K562 (cell line): ENCODE measurements around the gene MICALL2. TPM values are rescaled to one million over a fixed set of nuclear protein-coding genes. Genes with fewer than 3 reads are reported as not detected.

ENCODE experiments used
- ATAC-seq: fragments of 200-7000 bp; cut with Tn5 transposase; 3 replicates; pipeline ENCODE4 v1.9.1; 2020; ENCODE audit warnings: moderate library complexity
- BruUV-seq: library from RNA; stranded (reverse); fragments of 400-500 nt; replicated peaks from 2 replicates; lab custom pipeline; 2021; lab: Mats Ljungman, UMichigan
- CTCF ChIA-PET: fragments of 300-600 bp; formaldehyde crosslinking; extraction: SDS; loops from one replicate; lab custom pipeline; 2021; ENCODE audit warnings: low intra/inter-chr PET ratio; lab: Yijun Ruan, JAX
- POLR2A ChIA-PET: fragments of 300-600, 350-650 bp; sonication (Branson Sonifier 250); formaldehyde crosslinking; extraction: SDS; loops from one replicate; lab custom pipeline; 2021; ENCODE audit warnings: antibody characterized with exemption, inconsistent platforms; lab: Yijun Ruan, JAX
- DNase-seq, 4 experiments: peaks; one replicate each; pipeline versions ENCODE4 v3.0.0 to v3.0.0-alpha.2; 2011 to 2018; ENCODE audit warnings: low spot score in 3 of 4, mixed read lengths in 3 of 4; ENCODE audit errors: extremely low read depth in 1 of 4
- FAIRE-seq: peaks from 2 replicates; lab custom pipeline; 2011; peaks lifted over from hg19 to GRCh38; lab: Jason Lieb, UNC
- H2AFZ ChIP-seq: 2 replicates; pipeline ENCODE4 v1.6.0; 2011; ENCODE audit warnings: low read depth, low read length, control low read depth, inconsistent platforms
- H3K27ac ChIP-seq: fragments of 200-600 bp; 3 replicates; pipeline ENCODE4 v1.8.0; 2011; ENCODE audit warnings: low read depth, mild to moderate bottlenecking, control low read depth, inconsistent platforms, low read length, moderate library complexity, mixed read lengths; ENCODE audit errors: extremely low read depth
- H3K27me3 ChIP-seq, 2 experiments: fragments of 300-600 bp in 1 of 2; 2 replicates in 1 of 2; 3 replicates in 1 of 2; pipeline versions ENCODE4 v1.6.0 to v1.8.0; 2011; ENCODE audit warnings: inconsistent platforms in 2 of 2, low read length in 2 of 2, mild to moderate bottlenecking in 1 of 2, mixed read lengths in 1 of 2, moderate library complexity in 1 of 2; ENCODE audit not compliant: control insufficient read depth in 2 of 2, insufficient read depth in 2 of 2
- H3K36me3 ChIP-seq: fragments of 300-600 bp; 3 replicates; pipeline ENCODE4 v1.8.0; 2011; ENCODE audit warnings: mild to moderate bottlenecking, low read length, inconsistent platforms; ENCODE audit not compliant: control insufficient read depth, insufficient read depth
- H3K4me1 ChIP-seq, 2 experiments: fragments of 200-600 bp in 1 of 2; replicated peaks in 1 of 2; 2 replicates in 1 of 2; 3 replicates in 1 of 2; pipeline versions ENCODE4 v1.5.1 to v1.8.0; 2011; ENCODE audit warnings: inconsistent platforms in 2 of 2, low read length in 2 of 2, mild to moderate bottlenecking in 1 of 2, mixed read lengths in 1 of 2, moderate library complexity in 1 of 2; ENCODE audit not compliant: control insufficient read depth in 2 of 2, insufficient read depth in 2 of 2
- H3K4me2 ChIP-seq: 2 replicates; pipeline ENCODE4 v1.6.1; 2011; ENCODE audit warnings: low read length, control low read depth, inconsistent platforms, mixed read lengths; ENCODE audit not compliant: insufficient read depth
- H3K4me3 ChIP-seq: fragments of 200-600 bp; sonication (generic), shearing (Covaris generic); 2 replicates; pipeline ENCODE4 v1.5.1; 2016; ENCODE audit warnings: control low read depth, inconsistent platforms
- H3K79me2 ChIP-seq: fragments of 200-600 bp; 3 replicates; pipeline ENCODE4 v1.8.0; 2011; ENCODE audit warnings: low read length, inconsistent platforms; ENCODE audit not compliant: control insufficient read depth, insufficient read depth
- H3K9ac ChIP-seq, 2 experiments: 2 replicates each; pipeline versions ENCODE4 v1.6.0 to v1.6.1; 2011; ENCODE audit warnings: low read depth in 2 of 2, low read length in 2 of 2, control low read depth in 1 of 2, inconsistent platforms in 1 of 2, mild to moderate bottlenecking in 1 of 2, mixed read lengths in 1 of 2; ENCODE audit not compliant: insufficient read depth in 1 of 2
- H3K9me1 ChIP-seq: one replicate; pipeline ENCODE4 v1.6.0; 2011; ENCODE audit warnings: inconsistent platforms, mild to moderate bottlenecking, low read length, moderate library complexity; ENCODE audit not compliant: control insufficient read depth, insufficient read depth
- H3K9me3 ChIP-seq: replicated peaks from 2 replicates; pipeline ENCODE4 v1.5.1; 2011; ENCODE audit warnings: low read depth, low read length, inconsistent platforms; ENCODE audit not compliant: control insufficient read depth, insufficient read depth
- H4K20me1 ChIP-seq: replicated peaks from 2 replicates; pipeline ENCODE4 v1.6.1; 2011; ENCODE audit warnings: low read length, inconsistent platforms, mixed read lengths; ENCODE audit not compliant: control insufficient read depth, insufficient read depth
- FOS ChIP-seq: IDR thresholded peaks from 3 replicates; pipeline ENCODE4 v1.6.1; 2011; ENCODE audit not compliant: insufficient read length; ENCODE audit errors: extremely low read depth
- FOXK1 ChIP-seq: sonication (generic); formaldehyde crosslinking; IDR thresholded peaks from 2 replicates; pipeline ENCODE4 v1.8.0; 2022; ENCODE audit warnings: missing genetic modification reagents, mild to moderate bottlenecking, borderline replicate concordance
- HDAC3 ChIP-seq: fragments of 450-650 bp; IDR thresholded peaks from 2 replicates; pipeline ENCODE4 v1.6.1; 2018; ENCODE audit warnings: borderline replicate concordance, mild to moderate bottlenecking, moderate library complexity; ENCODE audit not compliant: partially characterized antibody
- HSF4 ChIP-seq: fragments of 250-450 bp; sonication (Bioruptor Pico); IDR thresholded peaks from 2 replicates; pipeline ENCODE4 v2.1.2; 2022; ENCODE audit warnings: mild to moderate bottlenecking, moderate library complexity, borderline replicate concordance
- MED1 ChIP-seq: sonication (generic); formaldehyde crosslinking; IDR thresholded peaks from 2 replicates; pipeline ENCODE4 v1.8.1; 2023; ENCODE audit warnings: missing genetic modification reagents, borderline replicate concordance
- NELFE ChIP-seq: IDR thresholded peaks from 2 replicates; pipeline ENCODE4 v1.6.1; 2011; ENCODE audit warnings: mild to moderate bottlenecking; ENCODE audit not compliant: insufficient read depth, insufficient read length
- NEUROD1 ChIP-seq: fragments of 150-350 bp; IDR thresholded peaks from 2 replicates; pipeline ENCODE4 v1.6.1; 2014; ENCODE audit warnings: borderline replicate concordance, low read length, low read depth; ENCODE audit not compliant: partially characterized antibody
- PCBP1 ChIP-seq: fragments of 200-400 bp; formaldehyde crosslinking; IDR thresholded peaks from 2 replicates; pipeline ENCODE4 v1.6.1; 2018; ENCODE audit warnings: mild to moderate bottlenecking, low read depth, low read length; ENCODE audit not compliant: poor library complexity, severe bottlenecking
- RAD21 ChIP-seq, 2 experiments: fragments of 250-450 bp in 1 of 2; fragments of 450-650 bp in 1 of 2; sonication (Bioruptor Pico) in 1 of 2; formaldehyde crosslinking in 1 of 2; IDR thresholded peaks in 1 of 2; conservative IDR thresholded peaks in 1 of 2; 2 replicates each; pipeline versions ENCODE4 v1.4.0 to v1.8.0; 2020 to 2022; ENCODE audit warnings: mild to moderate bottlenecking in 2 of 2, moderate library complexity in 1 of 2
- RBM15 ChIP-seq: fragments of 200-400 bp; formaldehyde crosslinking; IDR thresholded peaks from 2 replicates; pipeline ENCODE4 v1.6.1; 2018; ENCODE audit warnings: mild to moderate bottlenecking, low read length, moderate library complexity; ENCODE audit not compliant: insufficient read depth
- SIN3B ChIP-seq: fragments of 450-650 bp; IDR thresholded peaks from 2 replicates; pipeline ENCODE4 v1.6.1; 2017; ENCODE audit warnings: low read depth, mild to moderate bottlenecking, moderate library complexity
- SMARCA4 ChIP-seq: fragments of 450-650 bp; IDR thresholded peaks from 2 replicates; pipeline ENCODE4 v1.6.1; 2016
- SP2 ChIP-seq: IDR thresholded peaks from 2 replicates; pipeline ENCODE4 v1.6.1; 2011; ENCODE audit warnings: mild to moderate bottlenecking, low read depth, low read length, moderate library complexity; ENCODE audit not compliant: poor library complexity, severe bottlenecking; ENCODE audit errors: extremely low read depth
- SRF ChIP-seq, 2 experiments: fragments of 250-450, 450-650 bp in 1 of 2; sonication (Bioruptor Pico) in 1 of 2; sonication (generic) in 1 of 2; formaldehyde crosslinking; IDR thresholded peaks; 2 replicates each; pipeline versions ENCODE4 v1.5.0 to v1.5.1; 2020 to 2022; ENCODE audit warnings: mild to moderate bottlenecking in 1 of 2, missing genetic modification reagents in 1 of 2
- ZBTB17 ChIP-seq: fragments of 450-650 bp; formaldehyde crosslinking; IDR thresholded peaks from 2 replicates; pipeline ENCODE4 v1.4.0; 2020; ENCODE audit warnings: mild to moderate bottlenecking
- ZNF124 ChIP-seq: sonication (generic); formaldehyde crosslinking; IDR thresholded peaks from 2 replicates; pipeline ENCODE4 v1.8.1; 2022; ENCODE audit warnings: missing genetic modification reagents
- ZNF175 ChIP-seq: fragments of 200-800 bp; sonication (Bioruptor generic); IDR thresholded peaks from 2 replicates; pipeline ENCODE4 v1.6.1; 2016; ENCODE audit warnings: low read depth, mild to moderate bottlenecking, missing genetic modification characterization, missing compliant biosample characterization
- ZNF586 ChIP-seq: fragments of 450-650 bp; formaldehyde crosslinking; conservative IDR thresholded peaks from 2 replicates; pipeline ENCODE4 v1.4.0; 2020; ENCODE audit warnings: mild to moderate bottlenecking, moderate library complexity
- ZNF589 ChIP-seq: fragments of 200-800 bp; sonication (Bioruptor generic); IDR thresholded peaks from 2 replicates; pipeline ENCODE4 v1.6.1; 2016; ENCODE audit warnings: low read depth, missing genetic modification characterization, missing compliant biosample characterization
- WGBS: fragments of 100-300 bp; shearing (Covaris generic); methylation state at CpG from one replicate; pipeline ENCODE4 v1.1.6; 2016; ENCODE audit warnings: low coverage, mixed read lengths; ENCODE audit not compliant: insufficient coverage; ENCODE audit errors: missing lambda C conversion rate; 5-methylcytosine and 5-hydroxymethylcytosine counted together
- in situ Hi-C: fragments of 300-500 bp; cut with MboI; formaldehyde crosslinking; loops from 4 replicates; pipeline ENCODE4 v1.15.0; 2018; ENCODE audit warnings: inconsistent platforms, mixed read lengths
- intact Hi-C: fragments of 100-400 bp; cut with micrococcal nuclease; formaldehyde crosslinking; loops from 2 replicates; pipeline ENCODE4 v1.14.2; 2022
- polyA plus RNA-seq, 8 experiments: library from polyadenylated mRNA; depleted of rRNA in 4 of 8; stranded (reverse) in 5 of 8; unstranded in 3 of 8; fragments of >200 nt; fragmentation: Nextera tagmentation in 2 of 8; fragmentation: Illumina TruSeq in 1 of 8; extraction: Ambion mirVana in 2 of 8; extraction: Trizol in 1 of 8; gene quantifications; 2 replicates each; pipeline versions ENCODE4 v1.2.1 to v1.2.3, GENCODE V29; 2011 to 2014; ENCODE audit warnings: inconsistent platforms in 1 of 8, missing spikeins in 1 of 8
- total RNA-seq, 7 experiments: library from RNA; depleted of rRNA in 6 of 7; stranded (reverse); fragments of >200 nt in 6 of 7; fragmentation: Illumina TruSeq in 2 of 7; extraction: Trizol in 2 of 7; gene quantifications; 2 replicates each; pipeline versions ENCODE4 v1.2.1 to v1.2.3, GENCODE V29; 2011 to 2021; ENCODE audit warnings: low replicate concordance in 1 of 7
- TF ChIP-seq, protein P1 (sequence below): fragments of 450-650 bp; IDR thresholded peaks from 2 replicates; pipeline ENCODE4 v1.6.1; 2014; ENCODE audit warnings: low read depth, mild to moderate bottlenecking, moderate library complexity, borderline replicate concordance
- TF ChIP-seq, protein P2 (sequence below): fragments of 250-450 bp; sonication (Bioruptor Pico); IDR thresholded peaks from 2 replicates; pipeline ENCODE4 v1.5.1; 2021; ENCODE audit warnings: mild to moderate bottlenecking

The MICALL2 gene
- total and polyA plus RNA-seq, 9 of the 15 experiments (the other 6 are each of a cell fraction or from before 2014, with no cell fraction given): 1.8 to 103 (median 17.0) TPM

DNA sequence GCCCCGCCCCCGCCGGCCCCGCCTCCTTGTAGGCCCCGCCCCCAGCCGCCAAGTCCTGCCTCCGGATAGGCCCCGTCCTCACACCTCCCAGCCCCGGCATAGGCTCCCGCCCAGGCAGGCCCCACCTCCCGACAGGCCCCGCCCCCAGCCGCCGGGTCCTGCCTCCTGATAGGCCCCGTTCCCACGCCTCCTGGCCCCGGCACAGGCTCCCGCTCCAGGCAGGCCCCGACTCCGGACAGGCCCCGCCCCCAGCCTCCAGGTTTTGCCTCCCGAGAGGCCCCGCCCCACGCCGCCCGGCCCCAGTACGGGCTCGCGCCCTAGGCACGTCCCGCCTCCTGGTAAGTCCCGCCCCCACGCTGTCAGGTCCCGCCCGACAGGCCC lies 232 bp upstream of the MICALL2 start:
- in situ Hi-C loops: no loop called here
- BruUV-seq: no TSS peak
- Histone ChIP-seq H3K36me3 (peaks cover 10% of the 10 kb centered on the region; the same call in 1 of the 3 replicates), H3K27me3 (no peaks in the 10 kb centered on the region), H3K9me1 (no peaks in the 10 kb centered on the region), H3K9me3 (no peaks in the 10 kb centered on the region), H3K4me1 (peaks cover 43 to 91% of the 10 kb centered on the region in 2 experiments), H3K9ac (no peak overlapping the region; a peak in 1 of 4 replicates), H3K4me3 (peak overlapping the region; percentile 92), H2AFZ (no peak overlapping the region), H3K4me2 (no peak overlapping the region; the same call in 1 of the 2 replicates), H3K27ac (peak overlapping the region; percentile 85; the same call in 2 of the 3 replicates), H3K79me2 (peaks cover 61% of the 10 kb centered on the region), H4K20me1 (no peaks in the 10 kb centered on the region; the same call in 1 of the 2 replicates)
- ChIA-PET CTCF (no interaction called here), POLR2A (interaction anchor here (1.3 kb wide), 1 partner anchor 10 kb away, joined by 3 read pairs; no protein-coding TSS in a partner anchor)
- peak; percentile 83 for FAIRE-seq
- ATAC-seq: peak; percentile 84
- peak; percentile 96 to 100 (median 98) for DNase-seq
- intact Hi-C loops: no loop called here
- WGBS: 7% methylated on average over 3 of the region's 35 CpGs
- no peak for TF ChIP-seq NELFE
- peak; percentile 47 for TF ChIP-seq SP2
- TF ChIP-seq ZNF586: no peak
- peak; percentile 42 for TF ChIP-seq FOS
- TF ChIP-seq ZBTB17 (CRISPR knock-in tag): no peak
- TF ChIP-seq, protein P1, sequence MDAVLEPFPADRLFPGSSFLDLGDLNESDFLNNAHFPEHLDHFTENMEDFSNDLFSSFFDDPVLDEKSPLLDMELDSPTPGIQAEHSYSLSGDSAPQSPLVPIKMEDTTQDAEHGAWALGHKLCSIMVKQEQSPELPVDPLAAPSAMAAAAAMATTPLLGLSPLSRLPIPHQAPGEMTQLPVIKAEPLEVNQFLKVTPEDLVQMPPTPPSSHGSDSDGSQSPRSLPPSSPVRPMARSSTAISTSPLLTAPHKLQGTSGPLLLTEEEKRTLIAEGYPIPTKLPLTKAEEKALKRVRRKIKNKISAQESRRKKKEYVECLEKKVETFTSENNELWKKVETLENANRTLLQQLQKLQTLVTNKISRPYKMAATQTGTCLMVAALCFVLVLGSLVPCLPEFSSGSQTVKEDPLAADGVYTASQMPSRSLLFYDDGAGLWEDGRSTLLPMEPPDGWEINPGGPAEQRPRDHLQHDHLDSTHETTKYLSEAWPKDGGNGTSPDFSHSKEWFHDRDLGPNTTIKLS: no peak
- peak; percentile 79 for TF ChIP-seq NEUROD1
- TF ChIP-seq PCBP1: peak; percentile 33
- TF ChIP-seq HSF4 (CRISPR knock-in tag): no peak
- TF ChIP-seq ZNF175 (CRISPR knock-in tag): no peak
- TF ChIP-seq FOXK1 (CRISPR knock-in tag): no peak
- no peak for TF ChIP-seq HDAC3
- TF ChIP-seq MED1 (CRISPR knock-in tag): no peak
- no peak for TF ChIP-seq ZNF589
- no peak for TF ChIP-seq SMARCA4
- no peak for TF ChIP-seq ZNF124 (CRISPR knock-in tag)
- TF ChIP-seq SIN3B: no peak
- no peak for TF ChIP-seq RAD21 (CRISPR knock-in tag; conservative IDR thresholded peaks at IDR 0.05 in 1 of 2, IDR thresholded peaks at IDR 0.05 in 1 of 2)
- TF ChIP-seq SRF (CRISPR knock-in tag; IDR thresholded peaks at IDR 0.05): peak in 1 of 2 experiments; percentile 42; a peak in 1 of 4 replicates
- TF ChIP-seq RBM15: no peak
- TF ChIP-seq, protein P2, sequence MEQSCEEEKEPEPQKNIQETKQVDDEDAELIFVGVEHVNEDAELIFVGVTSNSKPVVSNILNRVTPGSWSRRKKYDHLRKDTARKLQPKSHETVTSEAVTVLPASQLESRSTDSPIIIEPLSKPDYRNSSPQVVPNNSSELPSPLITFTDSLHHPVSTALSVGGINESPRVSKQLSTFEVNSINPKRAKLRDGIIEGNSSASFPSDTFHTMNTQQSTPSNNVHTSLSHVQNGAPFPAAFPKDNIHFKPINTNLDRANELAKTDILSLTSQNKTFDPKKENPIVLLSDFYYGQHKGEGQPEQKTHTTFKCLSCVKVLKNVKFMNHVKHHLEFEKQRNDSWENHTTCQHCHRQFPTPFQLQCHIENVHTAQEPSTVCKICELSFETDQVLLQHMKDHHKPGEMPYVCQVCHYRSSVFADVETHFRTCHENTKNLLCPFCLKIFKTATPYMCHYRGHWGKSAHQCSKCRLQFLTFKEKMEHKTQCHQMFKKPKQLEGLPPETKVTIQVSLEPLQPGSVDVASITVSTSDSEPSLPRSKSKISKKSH: no peak
